Measurements from ENCODE around the gene GAS2L2.

GAS2L2 gene

GRCh38 chr17:35752945-35753764 is at the start of gene GAS2L2:
Gene GAS2L2, minus strand, starts transcription at chr17:35753239. Its CDS starts 389 bp downstream, at chr17:35752850.
- DNase-seq, result no peak

- DNase-seq, result peak; percentile 94
Measured at GRCh38 chr17:35801583-35802224, 48.7 kb upstream of the GAS2L2 start.

GRCh38 chr17:35799942-35800341 is 46.9 kb upstream of the GAS2L2 start:
- peak; percentile 85 for DNase-seq

GRCh38 chr17:35797918-35798317 is 44.9 kb upstream of the GAS2L2 start:
- DNase-seq, result no peak

GRCh38 chr17:35797370-35797769 is 44.3 kb upstream of the GAS2L2 start:
- no peak for DNase-seq

- no peak for DNase-seq
Measured at GRCh38 chr17:35796942-35797341, 43.9 kb upstream of the GAS2L2 start.

- DNase-seq, result no peak
Measured at GRCh38 chr17:35795871-35796265, 42.8 kb upstream of the GAS2L2 start.

GRCh38 chr17:35795007-35795870 is 42.2 kb upstream of the GAS2L2 start, which contains the start of gene MMP28:
Gene MMP28, minus strand, starts transcription at chr17:35795641. Its CDS starts 264 bp downstream, at chr17:35795377.
- DNase-seq, result no peak

GRCh38 chr17:35793257-35793656 is 40.2 kb upstream of the GAS2L2 start:
- no peak for DNase-seq

- no peak for DNase-seq
Measured at GRCh38 chr17:35791681-35792350, 38.8 kb upstream of the GAS2L2 start.

- DNase-seq, result no peak
Measured at GRCh38 chr17:35790841-35791240, 37.8 kb upstream of the GAS2L2 start.

- DNase-seq, result no peak
Measured at GRCh38 chr17:35788477-35789368, 35.7 kb upstream of the GAS2L2 start.

- no peak for DNase-seq
Measured at GRCh38 chr17:35786941-35787432, 33.9 kb upstream of the GAS2L2 start.

GRCh38 chr17:35784895-35785294 is 31.9 kb upstream of the GAS2L2 start:
- no peak for DNase-seq

- no peak for DNase-seq
Measured at GRCh38 chr17:35780950-35781349, 27.9 kb upstream of the GAS2L2 start.

GRCh38 chr17:35778641-35779196 is 25.7 kb upstream of the GAS2L2 start:
- DNase-seq, result no peak

- DNase-seq, result no peak
Measured at GRCh38 chr17:35775583-35775982, 22.5 kb upstream of the GAS2L2 start.

- DNase-seq, result no peak
Measured at GRCh38 chr17:35775039-35775438, 22.0 kb upstream of the GAS2L2 start.

GRCh38 chr17:35774499-35774898 is 21.5 kb upstream of the GAS2L2 start:
- no peak for DNase-seq

GRCh38 chr17:35773679-35774425 is 20.8 kb upstream of the GAS2L2 start:
- no peak for DNase-seq
